ENCODE results near the gene ACO2.

Gene ACO2

GRCh38 chr22:41524809-41525449, 56.0 kb downstream of the ACO2 start:
- DNase-seq, result peak; percentile 76

DNA sequence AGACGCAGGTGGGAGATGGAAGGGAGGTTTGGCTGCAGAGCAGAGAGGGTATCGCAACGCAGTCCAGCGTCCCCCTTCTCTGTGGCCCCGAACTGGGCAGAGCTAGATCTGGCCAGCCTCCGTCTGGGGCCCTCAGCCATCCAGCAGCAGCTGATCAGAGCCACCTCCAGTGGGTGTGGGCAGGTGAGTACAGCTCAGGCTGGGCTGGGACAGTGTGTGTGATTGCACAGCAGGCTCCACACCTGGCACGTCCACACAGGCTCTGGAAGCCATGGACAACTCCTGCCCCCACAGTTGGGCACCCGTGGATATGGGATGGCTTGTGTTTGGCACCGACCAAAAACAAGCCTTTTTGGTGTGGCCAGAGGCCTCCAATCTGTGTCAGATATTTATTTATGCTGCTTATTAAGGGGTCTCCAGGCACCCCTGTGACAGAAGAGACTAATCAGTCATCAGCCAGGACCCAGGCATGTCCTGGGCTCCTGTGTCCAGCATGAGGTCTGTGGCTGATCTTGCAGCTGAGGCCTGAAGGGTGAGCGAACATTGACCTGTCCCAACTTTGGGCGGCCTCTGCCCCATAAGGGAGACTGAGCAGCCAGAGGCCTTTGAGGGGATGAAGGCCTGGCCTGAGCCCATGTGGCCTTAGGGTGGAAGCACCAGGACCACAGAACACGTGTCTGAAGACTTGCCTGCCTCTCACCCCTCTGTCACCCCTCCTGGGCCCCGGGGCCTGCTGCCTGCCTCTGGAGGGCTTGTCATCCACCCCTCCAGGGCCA, 56.7 kb downstream of the ACO2 start:
- DNase-seq, result no peak

GRCh38 chr22:41526226-41526829, 57.4 kb downstream of the ACO2 start:
- DNase-seq, result no peak

GRCh38 chr22:41526830-41527799, 58.2 kb downstream of the ACO2 start:
- DNase-seq, result peak; percentile 75

GRCh38 chr22:41528132-41528766, 59.3 kb downstream of the ACO2 start:
- DNase-seq, result no peak

GRCh38 chr22:41528938-41529561, 60.1 kb downstream of the ACO2 start:
- DNase-seq, result no peak

DNA sequence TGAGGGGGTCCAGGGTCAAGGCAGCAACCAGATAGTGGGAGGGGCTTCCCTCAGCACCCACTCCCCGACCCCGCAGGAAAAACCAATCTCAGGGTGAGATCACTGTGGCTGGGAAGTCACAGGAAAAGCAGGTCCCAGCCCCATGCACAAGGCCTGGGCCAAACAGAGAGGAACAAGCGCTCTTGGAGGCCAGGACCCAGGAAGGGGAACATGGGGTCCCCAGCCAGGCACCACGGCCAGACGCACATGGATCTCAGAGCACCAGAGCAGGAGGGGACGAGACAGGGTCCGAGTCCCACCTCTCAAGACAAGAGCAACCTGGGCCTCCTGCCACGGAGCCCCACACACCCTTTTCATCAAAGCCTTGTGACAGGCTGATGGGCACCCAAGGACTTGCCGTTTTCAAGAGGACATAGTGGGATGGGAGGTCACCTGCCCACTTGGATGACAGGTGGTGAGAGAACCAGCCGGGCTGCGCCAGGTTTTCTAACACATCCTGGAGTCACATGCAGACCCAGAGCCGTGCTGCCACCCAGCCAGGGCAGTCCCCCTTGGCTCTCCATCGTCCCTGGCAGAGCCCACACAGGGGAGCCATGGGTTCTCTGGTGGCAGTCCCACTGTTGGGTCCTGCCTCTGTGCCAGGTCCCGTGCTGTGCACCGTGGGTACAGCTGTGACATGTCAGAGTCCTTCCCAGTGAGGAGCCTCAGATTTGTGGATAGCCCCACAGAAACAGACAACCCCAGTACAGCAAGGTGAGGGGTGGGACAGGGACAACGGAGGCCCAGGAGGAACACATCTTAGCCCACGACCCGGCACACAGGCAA, 62.2 kb downstream of the ACO2 start:
- DNase-seq, result no peak

DNA sequence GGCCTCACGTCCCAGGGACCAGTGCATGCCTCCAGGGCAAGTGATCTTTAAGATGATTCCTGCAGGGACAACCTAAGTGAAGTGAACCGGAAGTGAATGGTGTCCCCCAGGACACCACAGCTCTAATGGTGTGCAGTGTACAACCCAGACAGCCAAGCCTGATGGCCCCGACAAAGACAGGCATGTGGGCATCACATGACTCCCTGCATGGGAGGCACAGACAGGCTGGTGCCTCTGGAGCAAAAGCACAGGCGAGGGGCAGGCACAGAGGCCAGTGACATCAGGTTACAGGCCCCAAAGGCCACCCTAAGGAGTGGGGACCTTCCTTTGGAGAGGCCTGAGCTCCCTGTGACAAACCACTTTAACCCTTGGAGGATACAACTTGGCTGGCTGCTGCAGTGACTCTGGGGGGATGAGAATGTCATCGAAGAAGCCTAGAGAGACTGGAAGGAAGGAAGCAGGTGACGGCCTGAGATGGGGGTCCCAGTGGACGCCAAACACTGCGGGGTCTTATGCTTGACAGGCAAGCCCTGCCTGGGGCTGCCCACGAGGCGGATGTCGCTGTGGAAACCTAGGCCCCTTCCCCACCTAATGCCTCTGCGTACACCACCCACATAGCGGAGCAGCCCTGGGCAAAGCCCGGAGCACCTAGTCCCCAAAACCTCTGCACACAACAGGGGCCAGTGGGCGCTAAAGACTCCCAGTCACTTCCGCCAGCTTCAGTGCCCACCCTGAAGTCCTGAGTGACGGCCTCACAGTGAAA, 63.0 kb downstream of the ACO2 start:
- DNase-seq, result no peak

GRCh38 chr22:41532908-41533825, 64.2 kb downstream of the ACO2 start:
- DNase-seq, result peak; percentile 84

DNA sequence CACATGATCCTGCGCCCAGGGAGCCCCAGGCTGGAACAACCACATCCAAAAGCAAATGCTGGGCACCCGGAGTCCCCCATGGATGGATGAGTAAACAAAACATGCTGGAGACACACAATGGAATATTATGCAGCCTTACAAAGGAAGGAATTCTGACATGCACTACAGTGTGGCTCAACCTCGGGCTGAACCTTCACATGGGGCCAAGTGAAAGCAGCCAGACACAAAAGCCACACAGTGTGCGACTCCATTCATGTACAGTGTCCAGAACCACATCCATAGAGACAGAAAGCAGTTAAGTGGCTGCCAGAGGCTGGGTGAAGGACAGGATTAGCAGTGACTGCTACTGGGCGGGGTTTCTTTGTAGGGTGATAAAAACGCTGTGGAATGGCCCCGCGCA, 65.3 kb downstream of the ACO2 start:
- no peak for DNase-seq

GRCh38 chr22:41535244-41535643, 66.3 kb downstream of the ACO2 start:
- DNase-seq, result no peak

DNA sequence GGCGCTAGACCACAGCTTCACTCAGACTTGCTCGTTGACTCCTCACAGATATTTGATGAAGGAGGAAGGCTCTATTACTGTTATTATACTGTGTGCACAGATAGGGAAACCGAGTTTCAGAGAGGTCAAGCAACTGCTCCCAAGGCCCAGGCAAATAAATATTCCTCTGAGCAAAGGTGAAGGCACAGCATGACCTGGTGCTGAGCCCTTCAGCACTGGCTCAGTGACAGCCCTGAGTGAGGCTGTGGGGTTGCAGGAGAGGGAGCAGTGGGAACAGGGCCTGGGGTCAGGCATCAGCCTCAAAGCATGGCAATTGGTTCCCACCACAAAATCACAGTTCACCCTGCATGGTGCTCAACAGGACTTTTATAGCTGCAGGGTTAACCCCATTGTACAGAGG, 68.3 kb downstream of the ACO2 start:
- no peak for DNase-seq

DNA sequence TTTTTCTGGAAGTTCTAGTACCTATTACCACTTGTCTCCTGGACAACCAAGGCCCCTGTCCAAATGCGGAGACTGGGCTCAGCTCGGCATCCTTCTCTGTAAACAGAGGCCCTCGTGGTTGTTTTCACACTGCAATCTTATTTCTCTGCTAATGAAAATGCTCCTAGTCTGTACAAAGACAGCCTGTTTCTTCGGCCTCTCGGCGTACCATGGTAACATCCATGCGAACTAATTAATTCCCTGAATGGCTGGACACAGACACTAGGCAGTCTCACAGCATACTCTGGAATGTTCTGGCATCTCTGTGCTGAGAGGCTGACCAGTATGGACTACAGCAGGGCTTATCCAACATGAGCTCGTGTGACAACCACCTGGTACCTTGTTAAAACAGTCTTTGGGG, 69.7 kb downstream of the ACO2 start:
- no peak for DNase-seq

- DNase-seq, result no peak
Observed at GRCh38 chr22:41539146-41540005, 70.5 kb downstream of the ACO2 start.

DNA sequence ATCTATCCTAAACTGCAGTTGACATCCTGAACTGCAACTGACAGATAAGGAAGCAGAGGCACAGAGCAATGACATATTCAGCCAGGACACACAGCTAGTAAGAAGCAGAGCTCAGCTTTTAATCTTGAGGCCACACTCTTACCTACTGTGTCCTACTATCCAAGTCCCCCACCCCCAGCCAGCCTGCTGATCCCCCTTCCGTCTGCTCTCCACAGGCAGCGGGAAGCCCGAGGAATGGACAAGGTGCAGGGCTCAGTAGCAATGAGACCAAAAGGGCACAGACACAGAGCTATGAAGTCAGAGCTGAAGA, 71.0 kb downstream of the ACO2 start:
- no peak for DNase-seq

DNA sequence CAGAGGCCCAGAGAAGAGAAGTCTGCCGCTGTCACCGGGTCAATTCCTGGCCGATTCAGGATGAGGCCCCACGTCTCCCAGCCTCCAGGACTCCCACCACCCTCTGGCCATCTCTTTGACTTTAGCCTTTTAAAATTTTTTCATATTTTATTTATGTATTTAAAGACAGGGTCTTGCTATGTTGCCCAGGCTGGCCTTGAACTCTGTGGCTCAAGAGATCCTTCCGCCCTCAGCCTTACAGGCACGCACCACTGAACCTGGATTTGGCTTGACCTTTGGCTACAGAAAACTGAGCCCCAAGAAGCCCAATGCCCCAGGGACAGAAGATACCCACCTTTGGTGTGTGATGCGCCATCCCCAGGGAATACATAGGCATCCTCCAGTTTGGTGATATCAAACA, 71.4 kb downstream of the ACO2 start:
- DNase-seq, result no peak

- DNase-seq, result no peak
Observed at GRCh38 chr22:41541484-41541883, 72.6 kb downstream of the ACO2 start.

- DNase-seq, result no peak
Observed at GRCh38 chr22:41542224-41542623, 73.3 kb downstream of the ACO2 start.

Data from activated CD4-positive, alpha-beta T cell treated with anti-CD3 and anti-CD28 coated beads for 48 hours (primary cell).